ENCODE data around the gene TMEM37. TPM values are rescaled to one million over a fixed set of nuclear protein-coding genes. Genes with fewer than 3 reads are reported as not detected.

Gene TMEM37
- total RNA-seq, 1 experiment from 2014 or later, result 13.8 TPM

DNA sequence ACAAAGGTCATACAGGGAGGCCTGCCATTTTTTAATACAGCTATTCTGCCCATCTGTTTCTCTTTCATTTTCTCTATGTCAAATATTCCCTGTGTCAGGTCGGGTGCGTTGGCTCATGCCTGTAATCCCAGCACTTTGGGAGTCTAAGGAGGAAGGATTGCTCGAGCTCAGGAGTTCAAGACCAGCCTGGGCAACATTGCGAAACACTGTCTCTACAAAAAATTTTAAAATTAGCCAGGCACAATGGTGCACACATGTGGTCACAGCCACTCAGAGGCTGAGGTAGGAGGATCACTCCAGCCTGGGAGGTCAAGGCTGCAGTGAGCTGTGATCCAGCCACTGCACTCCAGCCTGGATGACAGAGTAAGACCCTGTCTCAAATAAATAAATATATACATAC is 34.7 kb downstream of the TMEM37 start:
- intact Hi-C loops (cut with micrococcal nuclease; ENCODE audit: unreplicated experiment), result no loop called here

DNA sequence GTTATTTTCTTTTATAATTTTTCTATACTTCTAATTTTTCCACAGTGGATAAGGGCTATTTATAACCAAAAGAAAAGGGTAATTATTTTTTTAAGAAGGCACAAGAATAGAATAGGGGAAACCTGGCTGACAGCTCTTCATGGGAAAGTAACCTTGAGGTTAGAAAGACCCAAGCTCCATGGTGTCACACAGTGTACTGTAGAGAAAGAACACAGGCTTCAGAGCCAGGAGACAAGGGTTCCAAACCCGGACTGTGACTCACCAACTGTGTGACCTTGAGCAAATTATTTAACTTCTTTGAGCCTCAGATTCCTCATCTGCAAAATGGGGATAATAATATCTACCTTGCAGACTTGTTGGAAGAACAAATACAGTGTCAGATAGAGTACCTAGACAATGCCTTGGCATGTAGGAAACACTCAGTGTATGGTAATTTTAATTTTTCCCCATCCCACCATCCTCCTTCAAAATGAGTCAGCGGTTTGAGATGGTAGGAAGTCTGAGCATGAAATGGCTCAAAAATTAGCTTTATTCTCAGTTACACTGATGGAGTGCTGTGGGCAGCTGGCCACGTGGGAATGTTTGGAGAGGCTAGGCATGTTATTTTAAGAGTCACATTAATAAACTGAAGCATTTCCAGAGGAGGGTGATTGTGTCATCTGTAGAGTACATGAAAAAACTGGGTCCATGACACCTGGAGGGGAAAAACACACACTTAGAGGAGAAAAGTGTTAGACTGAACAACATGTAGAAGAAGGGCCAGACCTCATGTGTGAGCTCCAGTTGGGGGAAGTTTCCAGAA is 36.7 kb downstream of the TMEM37 start:
- no peak for TF ChIP-seq EZH2 (IDR thresholded peaks at IDR 0.05; ENCODE audit: borderline replicate concordance, low read depth, low read length, poor library complexity, severe bottlenecking)
- TF ChIP-seq, protein P1, sequence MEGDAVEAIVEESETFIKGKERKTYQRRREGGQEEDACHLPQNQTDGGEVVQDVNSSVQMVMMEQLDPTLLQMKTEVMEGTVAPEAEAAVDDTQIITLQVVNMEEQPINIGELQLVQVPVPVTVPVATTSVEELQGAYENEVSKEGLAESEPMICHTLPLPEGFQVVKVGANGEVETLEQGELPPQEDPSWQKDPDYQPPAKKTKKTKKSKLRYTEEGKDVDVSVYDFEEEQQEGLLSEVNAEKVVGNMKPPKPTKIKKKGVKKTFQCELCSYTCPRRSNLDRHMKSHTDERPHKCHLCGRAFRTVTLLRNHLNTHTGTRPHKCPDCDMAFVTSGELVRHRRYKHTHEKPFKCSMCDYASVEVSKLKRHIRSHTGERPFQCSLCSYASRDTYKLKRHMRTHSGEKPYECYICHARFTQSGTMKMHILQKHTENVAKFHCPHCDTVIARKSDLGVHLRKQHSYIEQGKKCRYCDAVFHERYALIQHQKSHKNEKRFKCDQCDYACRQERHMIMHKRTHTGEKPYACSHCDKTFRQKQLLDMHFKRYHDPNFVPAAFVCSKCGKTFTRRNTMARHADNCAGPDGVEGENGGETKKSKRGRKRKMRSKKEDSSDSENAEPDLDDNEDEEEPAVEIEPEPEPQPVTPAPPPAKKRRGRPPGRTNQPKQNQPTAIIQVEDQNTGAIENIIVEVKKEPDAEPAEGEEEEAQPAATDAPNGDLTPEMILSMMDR (conservative IDR thresholded peaks at IDR 0.05; ENCODE audit: low read depth, low read length), result no peak
- H3K4me1 ChIP-seq (ENCODE audit: insufficient read depth, low read length, poor library complexity, severe bottlenecking), result no peaks in the 10 kb centered on the region
- H3K4me3 ChIP-seq (ENCODE audit: low read depth, low read length, poor library complexity, severe bottlenecking), result no peak overlapping the region
- H3K27me3 ChIP-seq (replicated peaks; ENCODE audit: insufficient read depth, low read depth, low read length, poor library complexity), result no peaks in the 10 kb centered on the region
- no peaks in the 10 kb centered on the region for H3K9me3 ChIP-seq (ENCODE audit: low read depth, low read length, poor library complexity, severe bottlenecking)
- intact Hi-C loops (cut with micrococcal nuclease; ENCODE audit: unreplicated experiment), result no loop called here
- no peak overlapping the region for H3K27ac ChIP-seq (ENCODE audit: low read depth, low read length, poor library complexity, severe bottlenecking)
- CTCF ChIA-PET, result no interaction called here
- no peak for DNase-seq (ENCODE audit: low spot score)
- BruUV-seq (replicated peaks), result no TSS peak
- POLR2A ChIA-PET (ENCODE audit: low non-redundant PET), result no interaction called here
- H3K36me3 ChIP-seq (ENCODE audit: insufficient read depth, low read length, poor library complexity, severe bottlenecking), result no peaks in the 10 kb centered on the region

More for the DNA sequence above, 34.7 kb downstream of the TMEM37 start:
- ChIA-PET POLR2A (ENCODE audit: low non-redundant PET) (no interaction called here), CTCF (no interaction called here)
- no TSS peak for BruUV-seq (replicated peaks)
- H3K36me3 ChIP-seq (ENCODE audit: insufficient read depth, low read length, poor library complexity, severe bottlenecking), result no peaks in the 10 kb centered on the region
- H3K4me1 ChIP-seq (ENCODE audit: insufficient read depth, low read length, poor library complexity, severe bottlenecking), result no peaks in the 10 kb centered on the region
- H3K9me3 ChIP-seq (ENCODE audit: low read depth, low read length, poor library complexity, severe bottlenecking), result no peaks in the 10 kb centered on the region
- DNase-seq (ENCODE audit: low spot score), result no peak
- no peaks in the 10 kb centered on the region for H3K27me3 ChIP-seq (replicated peaks; ENCODE audit: insufficient read depth, low read depth, low read length, poor library complexity)
- H3K4me3 ChIP-seq (ENCODE audit: low read depth, low read length, poor library complexity, severe bottlenecking), result no peak overlapping the region
- no peak overlapping the region for H3K27ac ChIP-seq (ENCODE audit: low read depth, low read length, poor library complexity, severe bottlenecking)
- TF ChIP-seq, protein P1 (conservative IDR thresholded peaks at IDR 0.05; ENCODE audit: low read depth, low read length), result no peak
- TF ChIP-seq EZH2 (IDR thresholded peaks at IDR 0.05; ENCODE audit: borderline replicate concordance, low read depth, low read length, poor library complexity, severe bottlenecking), result no peak

DNA sequence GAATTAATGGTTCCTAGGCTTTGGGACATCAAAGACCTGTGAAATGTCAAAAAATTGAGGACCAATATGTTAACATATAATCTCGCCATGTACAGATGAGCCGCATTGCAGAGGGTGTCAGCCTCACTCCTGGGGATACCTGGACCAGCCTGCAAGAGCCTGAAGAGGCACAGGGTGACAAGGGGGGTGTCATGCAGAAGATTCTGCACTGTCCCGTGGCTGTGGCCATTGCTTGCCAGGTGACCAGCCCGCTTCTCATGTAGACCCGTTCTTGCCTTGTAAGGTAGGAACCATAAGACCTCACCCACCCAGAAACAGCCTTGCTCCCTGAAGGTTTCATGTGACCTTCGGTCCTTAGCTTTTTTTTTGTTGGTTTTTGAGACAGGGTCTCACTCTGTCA is 37.5 kb downstream of the TMEM37 start:
- Histone ChIP-seq H3K4me3 (ENCODE audit: low read depth, low read length, poor library complexity, severe bottlenecking) (no peak overlapping the region), H3K27ac (ENCODE audit: low read depth, low read length, poor library complexity, severe bottlenecking) (no peak overlapping the region), H3K36me3 (ENCODE audit: insufficient read depth, low read length, poor library complexity, severe bottlenecking) (no peaks in the 10 kb centered on the region), H3K4me1 (ENCODE audit: insufficient read depth, low read length, poor library complexity, severe bottlenecking) (no peaks in the 10 kb centered on the region), H3K27me3 (replicated peaks; ENCODE audit: insufficient read depth, low read depth, low read length, poor library complexity) (no peaks in the 10 kb centered on the region), H3K9me3 (ENCODE audit: low read depth, low read length, poor library complexity, severe bottlenecking) (no peaks in the 10 kb centered on the region)
- CTCF ChIA-PET, result no interaction called here
- intact Hi-C loops (cut with micrococcal nuclease; ENCODE audit: unreplicated experiment), result no loop called here
- TF ChIP-seq, protein P1 (conservative IDR thresholded peaks at IDR 0.05; ENCODE audit: low read depth, low read length), result no peak
- TF ChIP-seq EZH2 (IDR thresholded peaks at IDR 0.05; ENCODE audit: borderline replicate concordance, low read depth, low read length, poor library complexity, severe bottlenecking), result no peak
- POLR2A ChIA-PET (ENCODE audit: low non-redundant PET), result no interaction called here
- no peak for DNase-seq (ENCODE audit: low spot score)
- no TSS peak for BruUV-seq (replicated peaks)
